Thoracic aorta (tissue), 2 donors: ENCODE data around the gene DNAJC28. TPM values are rescaled to one million over a fixed set of nuclear protein-coding genes. Genes with fewer than 3 reads are reported as not detected.
A peak's percentile ranks its signal among the peaks of the same experiment; 100 is the strongest.

Experiments used
- ATAC-seq: fragments of 150-250 bp; one replicate; pipeline ENCODE4 v1.8.0; 2017; ENCODE audit warnings: low read depth; ENCODE audit not compliant: insufficient number of reproducible peaks, low FRiP score
- DNase-seq: peaks from one replicate; pipeline ENCODE4 v3.0.0-alpha.2; 2020; ENCODE audit warnings: low spot score
- H3K27ac ChIP-seq, 2 donors: fragments of 200-600 bp; sonication (generic); 1 replicate in 1 of 2; 2 replicates in 1 of 2; pipeline ENCODE4 v1.5.1; 2016; ENCODE audit warnings: mild to moderate bottlenecking in 2 of 2, moderate library complexity in 2 of 2
- H3K27me3 ChIP-seq: fragments of 200-600 bp; sonication (generic); replicated peaks from 2 replicates; pipeline ENCODE4 v1.6.0; 2016; ENCODE audit warnings: mild to moderate bottlenecking; ENCODE audit not compliant: insufficient read depth
- H3K36me3 ChIP-seq: fragments of 200-600 bp; sonication (generic); one replicate; pipeline ENCODE4 v1.5.1; 2016
- H3K4me1 ChIP-seq, 2 donors: fragments of 200-600 bp; sonication (generic); 1 replicate in 1 of 2; 2 replicates in 1 of 2; pipeline versions ENCODE4 v1.5.1 to v1.6.0; 2016; ENCODE audit warnings: low read depth in 2 of 2, mild to moderate bottlenecking in 1 of 2; ENCODE audit not compliant: control insufficient read depth in 1 of 2
- H3K4me3 ChIP-seq: fragments of 200-600 bp; sonication (generic); 2 replicates; pipeline ENCODE4 v1.5.1; 2016; ENCODE audit warnings: mild to moderate bottlenecking
- H3K9me3 ChIP-seq: fragments of 200-600 bp; sonication (generic); 2 replicates; pipeline ENCODE4 v1.5.1; 2016
- total RNA-seq, 2 donors: library from RNA; depleted of rRNA; stranded (reverse); fragments of >200 nt; gene quantifications; one replicate each; pipeline versions ENCODE4 v1.1.0 to v1.2.3, GENCODE V29; 2016
- TF ChIP-seq, protein P1 (sequence below): fragments of 200-600 bp; sonication (generic); IDR thresholded peaks from one replicate; pipeline ENCODE4 v1.5.1; 2019; ENCODE audit warnings: antibody characterized with exemption

The DNAJC28 gene
- total RNA-seq, 2 donors from 2014 or later, result 0.42 to 1.5 TPM

DNA sequence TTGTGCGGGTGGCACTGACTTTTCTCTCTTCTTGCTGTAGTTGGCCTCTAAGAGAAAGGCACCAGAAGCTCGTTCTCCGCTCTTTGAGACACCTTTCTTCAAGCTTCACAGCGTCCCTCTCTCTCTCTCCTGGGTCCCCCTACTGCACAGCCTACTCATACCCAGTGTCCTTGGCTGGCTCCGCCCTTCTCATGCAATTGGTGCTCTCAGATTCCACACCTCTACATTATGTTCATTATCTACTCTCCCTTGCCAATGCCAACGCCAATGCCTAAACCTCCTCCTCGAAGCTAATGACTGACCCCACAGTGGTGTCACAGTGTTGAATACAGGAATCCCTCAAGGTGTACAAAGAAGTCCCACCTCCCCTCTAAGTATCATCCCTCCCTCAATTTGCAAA, 4.8 kb upstream of the DNAJC28 start:
- Histone ChIP-seq H3K4me1 (no peaks in the 10 kb centered on the region), H3K27me3 (no peaks in the 10 kb centered on the region), H3K27ac (no peak overlapping the region), H3K4me3 (no peak overlapping the region), H3K36me3 (no peaks in the 10 kb centered on the region), H3K9me3 (no peaks in the 10 kb centered on the region)
- TF ChIP-seq, protein P1, sequence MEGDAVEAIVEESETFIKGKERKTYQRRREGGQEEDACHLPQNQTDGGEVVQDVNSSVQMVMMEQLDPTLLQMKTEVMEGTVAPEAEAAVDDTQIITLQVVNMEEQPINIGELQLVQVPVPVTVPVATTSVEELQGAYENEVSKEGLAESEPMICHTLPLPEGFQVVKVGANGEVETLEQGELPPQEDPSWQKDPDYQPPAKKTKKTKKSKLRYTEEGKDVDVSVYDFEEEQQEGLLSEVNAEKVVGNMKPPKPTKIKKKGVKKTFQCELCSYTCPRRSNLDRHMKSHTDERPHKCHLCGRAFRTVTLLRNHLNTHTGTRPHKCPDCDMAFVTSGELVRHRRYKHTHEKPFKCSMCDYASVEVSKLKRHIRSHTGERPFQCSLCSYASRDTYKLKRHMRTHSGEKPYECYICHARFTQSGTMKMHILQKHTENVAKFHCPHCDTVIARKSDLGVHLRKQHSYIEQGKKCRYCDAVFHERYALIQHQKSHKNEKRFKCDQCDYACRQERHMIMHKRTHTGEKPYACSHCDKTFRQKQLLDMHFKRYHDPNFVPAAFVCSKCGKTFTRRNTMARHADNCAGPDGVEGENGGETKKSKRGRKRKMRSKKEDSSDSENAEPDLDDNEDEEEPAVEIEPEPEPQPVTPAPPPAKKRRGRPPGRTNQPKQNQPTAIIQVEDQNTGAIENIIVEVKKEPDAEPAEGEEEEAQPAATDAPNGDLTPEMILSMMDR, result no peak
- no peak for ATAC-seq
- DNase-seq, result no peak

DNA sequence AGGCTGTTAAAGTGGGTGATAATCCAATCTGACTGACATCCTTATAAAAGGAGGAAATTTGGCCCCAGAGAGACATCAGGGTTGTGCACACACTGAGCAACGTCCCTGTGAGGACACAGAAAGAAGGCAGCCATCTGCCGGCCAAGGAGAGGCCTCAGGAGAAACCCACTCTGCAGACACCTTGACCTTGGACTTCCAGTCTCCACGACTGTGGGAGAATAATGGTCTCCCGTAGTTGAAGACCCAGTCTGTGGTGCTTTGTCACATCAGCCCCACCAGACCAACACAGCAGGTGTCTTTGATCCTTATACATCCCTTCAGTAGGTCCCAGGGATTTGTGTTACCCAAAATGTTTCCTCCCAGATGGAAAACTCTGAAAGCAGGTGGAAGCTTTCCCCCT, 4.2 kb upstream of the DNAJC28 start:
- no peaks in the 10 kb centered on the region for H3K9me3 ChIP-seq
- no peaks in the 10 kb centered on the region for H3K27me3 ChIP-seq
- ATAC-seq (no peak), DNase-seq (no peak)
- H3K27ac ChIP-seq, result no peak overlapping the region
- TF ChIP-seq, protein P1, result no peak
- no peaks in the 10 kb centered on the region for H3K36me3 ChIP-seq
- H3K4me3 ChIP-seq, result no peak overlapping the region
- H3K4me1 ChIP-seq, result no peaks in the 10 kb centered on the region

DNA sequence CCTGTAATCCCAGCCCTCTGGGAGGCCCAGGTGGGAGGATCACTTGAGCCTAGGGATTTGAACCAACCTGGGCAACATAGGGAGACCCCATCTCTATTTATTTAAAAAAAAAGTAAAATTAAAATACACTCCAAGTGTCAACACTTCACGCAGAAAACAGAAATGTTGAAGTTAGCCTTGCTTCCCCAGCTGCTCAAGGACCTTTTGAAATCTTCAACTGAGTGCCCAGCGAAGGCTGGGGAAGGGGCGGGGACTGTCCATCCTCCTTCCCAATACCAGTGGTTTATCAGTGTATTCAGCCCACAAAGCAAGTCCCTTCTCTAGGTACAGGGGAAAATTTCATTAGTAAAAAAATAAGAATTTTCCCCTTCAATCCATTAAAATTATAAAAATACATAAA, 2.2 kb upstream of the DNAJC28 start:
- H3K4me1 ChIP-seq, result no peaks in the 10 kb centered on the region
- no peaks in the 10 kb centered on the region for H3K36me3 ChIP-seq
- no peak for ATAC-seq
- no peak for DNase-seq
- TF ChIP-seq, protein P1, result no peak
- H3K27me3 ChIP-seq, result no peaks in the 10 kb centered on the region
- no peak overlapping the region for H3K4me3 ChIP-seq
- no peak overlapping the region for H3K27ac ChIP-seq
- no peaks in the 10 kb centered on the region for H3K9me3 ChIP-seq

DNA sequence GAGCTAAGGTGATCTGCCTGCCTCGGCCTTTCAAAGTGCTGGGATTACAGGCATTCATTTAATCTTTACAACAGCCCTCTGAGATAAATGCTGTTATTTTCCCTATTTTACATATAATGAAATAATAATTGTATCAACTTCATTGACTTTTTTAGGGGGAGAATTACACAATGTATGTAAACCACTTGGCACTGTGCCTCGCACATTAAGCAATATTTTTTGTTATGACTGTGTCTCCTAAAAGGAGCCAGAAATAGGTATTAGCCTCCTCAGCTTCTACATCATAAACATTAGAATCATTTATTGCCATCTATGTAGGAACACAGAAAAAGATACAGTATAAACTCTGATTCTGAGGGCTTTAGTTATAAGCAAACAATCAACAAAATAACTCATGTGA, 1.1 kb upstream of the DNAJC28 start:
- no peaks in the 10 kb centered on the region for H3K36me3 ChIP-seq
- ATAC-seq (no peak), DNase-seq (no peak)
- H3K27ac ChIP-seq, result no peak overlapping the region
- H3K4me1 ChIP-seq, result no peaks in the 10 kb centered on the region
- no peaks in the 10 kb centered on the region for H3K9me3 ChIP-seq
- H3K4me3 ChIP-seq, result no peak overlapping the region
- no peaks in the 10 kb centered on the region for H3K27me3 ChIP-seq
- TF ChIP-seq, protein P1, result no peak

DNA sequence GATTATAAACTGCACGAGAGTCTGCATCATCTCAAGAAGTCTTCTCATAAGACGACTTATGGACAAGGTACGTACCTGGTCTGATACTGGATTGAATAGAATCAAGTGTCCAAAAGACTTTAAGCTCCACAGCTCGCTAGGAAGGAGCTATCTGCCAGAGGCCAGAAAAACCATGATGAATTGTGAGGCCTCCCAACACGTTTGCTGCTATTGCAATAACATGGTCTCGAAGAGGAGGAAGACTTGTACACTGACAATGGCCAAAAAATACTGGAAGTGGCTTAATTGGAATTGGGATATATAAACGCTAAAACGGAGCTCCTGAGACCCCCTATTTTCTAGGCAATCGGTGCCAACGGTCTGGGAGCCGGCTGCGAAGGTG, 534 bp downstream of the DNAJC28 start:
- H3K27me3 ChIP-seq, result no peaks in the 10 kb centered on the region

More for the DNA sequence above, 534 bp downstream of the DNAJC28 start:
- TF ChIP-seq, protein P1, result no peak
- Histone ChIP-seq H3K9me3 (no peaks in the 10 kb centered on the region), H3K27ac (peak overlapping the region; percentile 55 to 68), H3K36me3 (no peaks in the 10 kb centered on the region), H3K4me1 (no peaks in the 10 kb centered on the region), H3K4me3 (peak overlapping the region; percentile 77)
- ATAC-seq (no peak), DNase-seq (no peak)
